Hematopoietic multipotent progenitor cell treated with erythropoietin and hydrocortisone succinate and interleukin-3 and kit ligand, for 15 days (in vitro differentiated cells): ENCODE data around the gene KLK10.
"Not testable (repeated sequence)": the region's sequence is repeated elsewhere in the genome, so short reads cannot be mapped to it uniquely, and the experiment has no call there.

Source experiments
- DNase-seq: peaks from one replicate; pipeline ENCODE4 v3.0.0-alpha.2; 2015; ENCODE audit warnings: low spot score

Gene KLK10

GRCh38 chr19:51001515-51001914, 18.0 kb downstream of the KLK10 start, which contains the start of gene KLK8:
Gene KLK8, minus strand, starts transcription at chr19:51001604. Its CDS starts 437 bp downstream, at chr19:51001167.
- DNase-seq = no peak

GRCh38 chr19:51000981-51001380, 18.5 kb downstream of the KLK10 start:
- DNase-seq = no peak

GRCh38 chr19:51000426-51000825, 19.1 kb downstream of the KLK10 start:
- DNase-seq = no peak

- no peak for DNase-seq
Observed at GRCh38 chr19:50998686-50999085, 20.8 kb downstream of the KLK10 start.

GRCh38 chr19:50998061-50998460, 21.4 kb downstream of the KLK10 start:
- no peak for DNase-seq

- no peak for DNase-seq
Observed at GRCh38 chr19:50994129-50994528, 25.4 kb downstream of the KLK10 start.

- no peak for DNase-seq
Observed at GRCh38 chr19:50992666-50993035, 26.9 kb downstream of the KLK10 start.

GRCh38 chr19:50984416-50984815, 35.1 kb downstream of the KLK10 start:
- not testable (repeated sequence) for DNase-seq

DNA sequence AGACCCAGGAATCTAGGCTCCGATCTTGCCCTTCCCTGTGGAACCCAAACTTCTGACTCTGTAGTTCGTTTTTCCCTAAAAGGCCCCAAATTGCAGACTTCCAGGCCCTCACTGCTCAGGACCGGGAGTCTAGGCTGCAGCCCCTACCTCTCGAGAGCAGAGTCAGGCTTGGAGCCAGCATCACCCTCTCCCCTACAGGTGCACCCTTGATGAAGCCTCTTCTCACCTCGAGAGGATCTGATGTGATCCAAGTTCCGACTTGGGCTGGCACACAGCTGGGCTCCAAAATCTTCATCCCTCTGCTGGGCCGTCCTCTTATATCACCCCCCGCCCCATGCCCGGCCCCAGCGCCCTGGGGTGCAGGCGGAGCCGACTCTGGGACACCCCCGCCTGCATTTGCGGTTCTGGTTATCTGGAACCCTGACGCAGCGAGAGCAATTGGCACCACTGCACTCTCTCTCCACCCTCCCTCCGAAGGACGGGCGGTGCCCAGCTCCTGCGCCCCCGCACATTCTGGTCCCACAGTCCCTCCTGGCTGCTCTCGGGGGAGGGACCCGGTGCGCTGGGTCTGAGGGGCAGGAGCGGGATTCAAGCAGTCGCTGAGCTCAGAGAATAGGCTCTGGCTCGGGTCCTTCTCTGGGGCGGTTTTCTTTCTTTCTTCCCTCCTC, 35.8 kb downstream of the KLK10 start, which contains the start of gene KLK7:
TSS of gene KLK7 (minus strand) at position 293 of the 668 bp plus-strand sequence. CDS start 1,518 bp downstream, outside the sequence.
- DNase-seq = no peak

DNA sequence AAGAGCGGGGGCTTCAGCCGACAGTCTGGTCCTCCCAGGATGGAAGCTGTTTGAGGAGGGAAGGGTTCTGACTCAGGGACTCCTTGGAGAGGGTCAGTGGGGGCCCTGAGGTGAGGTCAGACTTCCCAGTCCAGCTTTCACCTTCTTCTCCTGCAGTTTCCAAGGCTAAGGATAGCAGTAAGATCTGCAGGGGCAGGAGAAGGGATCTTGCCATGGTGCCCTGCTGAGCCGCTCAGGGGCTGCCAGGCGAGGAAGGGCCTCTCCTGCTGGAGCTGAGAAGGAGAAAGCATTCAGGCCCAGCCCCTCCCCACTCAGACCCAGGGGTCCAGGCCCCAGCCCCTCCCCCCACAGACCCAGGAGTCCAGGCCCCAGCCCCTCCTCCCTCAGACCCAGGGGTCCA, 37.3 kb downstream of the KLK10 start:
- no peak for DNase-seq

DNA sequence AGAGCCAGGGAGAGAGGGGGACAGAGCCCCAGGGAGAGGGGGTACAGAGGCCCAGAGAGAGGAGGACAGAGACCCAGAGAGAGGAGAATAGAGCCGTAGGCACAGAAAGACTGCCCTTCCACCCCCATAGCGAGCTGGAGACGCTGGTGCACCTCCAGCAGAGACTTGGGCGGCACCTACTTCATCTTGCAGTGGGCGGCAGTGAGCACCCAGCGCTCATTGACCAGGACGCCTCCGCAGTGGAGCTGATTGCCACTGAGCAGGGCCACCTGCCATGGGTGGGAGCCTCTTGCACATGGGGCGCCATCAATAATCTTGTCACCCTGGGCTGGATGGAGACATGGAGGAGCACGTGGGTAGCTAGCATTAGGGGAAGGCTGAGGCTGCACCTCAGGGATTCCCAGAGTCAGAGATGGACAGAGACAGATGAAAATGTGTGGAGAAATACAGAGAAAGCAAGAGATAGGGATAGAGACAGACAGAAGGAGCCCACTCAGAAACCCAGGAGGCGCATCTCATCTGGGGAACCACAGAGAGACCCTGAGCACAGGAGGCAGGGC, 37.8 kb downstream of the KLK10 start:
- DNase-seq = no peak

DNA sequence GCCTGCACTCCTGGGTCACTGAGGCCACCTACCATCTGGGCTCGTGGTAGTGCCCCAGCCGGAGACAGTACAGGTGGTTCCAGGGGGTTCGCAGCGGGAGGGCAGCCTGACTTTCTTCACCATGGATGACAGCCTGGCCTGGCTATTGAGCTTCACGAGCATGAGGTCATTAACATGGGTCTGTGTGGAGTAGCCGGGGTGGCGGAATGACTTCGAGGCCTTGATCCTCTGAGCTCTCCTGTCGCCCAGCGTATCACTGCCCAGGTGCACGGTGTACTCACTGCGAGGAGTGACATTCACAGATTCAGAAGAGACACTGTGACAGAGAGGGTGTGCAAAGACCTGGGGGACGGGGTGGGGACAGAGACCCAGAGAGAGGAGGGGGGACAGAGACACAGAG, 39.3 kb downstream of the KLK10 start:
- no peak for DNase-seq

DNA sequence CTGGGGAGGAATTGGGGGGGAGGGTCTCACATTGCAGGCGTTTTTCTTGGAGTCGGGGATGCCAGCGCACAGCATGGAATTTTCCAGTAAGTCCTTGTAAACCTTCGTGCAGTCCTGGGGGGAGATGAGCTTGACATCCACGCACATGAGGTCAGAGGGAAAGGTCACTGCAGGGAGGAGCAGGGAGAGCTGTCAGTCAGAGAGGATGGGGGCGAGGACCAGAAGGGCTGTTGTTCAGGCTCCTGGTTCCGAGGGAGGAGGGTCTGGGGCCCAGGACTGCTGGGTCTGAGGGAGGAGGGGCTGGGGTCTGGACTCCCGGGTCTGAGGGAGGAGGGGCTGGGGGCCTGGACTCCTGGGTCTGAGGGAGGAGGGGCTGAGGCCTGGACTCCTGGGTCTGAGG, 39.8 kb downstream of the KLK10 start:
- DNase-seq = no peak

GRCh38 chr19:50978772-50979390, 40.6 kb downstream of the KLK10 start:
- no peak for DNase-seq

DNA sequence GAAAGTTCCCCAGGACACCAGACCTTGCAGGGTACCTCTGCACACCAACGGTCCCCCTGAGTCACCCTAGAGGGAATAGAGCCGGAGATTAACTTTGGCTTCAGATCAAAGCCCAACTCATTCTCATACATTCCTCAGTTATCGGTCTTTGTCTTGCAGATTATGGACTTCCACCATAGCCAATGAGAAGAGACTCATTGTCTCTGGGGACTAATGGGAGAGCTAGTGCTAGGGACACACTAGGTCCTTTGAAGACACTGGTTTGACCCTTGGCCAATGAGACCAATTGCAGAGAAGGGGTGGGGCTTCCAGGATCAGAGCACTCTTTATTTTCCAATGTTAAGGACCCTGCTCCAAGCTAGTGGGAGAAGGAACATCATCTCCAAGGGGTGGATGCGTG, 41.9 kb downstream of the KLK10 start:
- DNase-seq = no peak

DNA sequence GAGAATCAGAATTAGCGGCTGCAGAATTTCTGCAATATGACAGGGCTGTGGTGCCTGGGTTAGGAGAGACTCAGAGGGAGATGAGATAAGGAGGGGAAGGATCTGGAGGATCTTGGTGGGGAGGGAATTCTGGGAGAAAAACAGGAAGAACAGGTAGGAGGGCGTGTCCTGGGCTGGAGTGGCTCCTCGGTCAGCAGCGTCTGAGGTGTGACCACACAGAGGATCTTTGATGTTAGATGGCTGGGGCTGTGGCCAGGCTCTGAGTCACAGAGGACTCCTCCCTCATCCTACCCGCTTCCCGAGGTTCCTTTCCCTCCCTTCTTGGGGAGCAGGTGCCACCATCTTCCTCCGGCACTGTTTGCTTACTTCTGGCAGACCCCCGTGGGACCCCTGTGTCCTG, 43.7 kb downstream of the KLK10 start:
- DNase-seq = no peak

DNA sequence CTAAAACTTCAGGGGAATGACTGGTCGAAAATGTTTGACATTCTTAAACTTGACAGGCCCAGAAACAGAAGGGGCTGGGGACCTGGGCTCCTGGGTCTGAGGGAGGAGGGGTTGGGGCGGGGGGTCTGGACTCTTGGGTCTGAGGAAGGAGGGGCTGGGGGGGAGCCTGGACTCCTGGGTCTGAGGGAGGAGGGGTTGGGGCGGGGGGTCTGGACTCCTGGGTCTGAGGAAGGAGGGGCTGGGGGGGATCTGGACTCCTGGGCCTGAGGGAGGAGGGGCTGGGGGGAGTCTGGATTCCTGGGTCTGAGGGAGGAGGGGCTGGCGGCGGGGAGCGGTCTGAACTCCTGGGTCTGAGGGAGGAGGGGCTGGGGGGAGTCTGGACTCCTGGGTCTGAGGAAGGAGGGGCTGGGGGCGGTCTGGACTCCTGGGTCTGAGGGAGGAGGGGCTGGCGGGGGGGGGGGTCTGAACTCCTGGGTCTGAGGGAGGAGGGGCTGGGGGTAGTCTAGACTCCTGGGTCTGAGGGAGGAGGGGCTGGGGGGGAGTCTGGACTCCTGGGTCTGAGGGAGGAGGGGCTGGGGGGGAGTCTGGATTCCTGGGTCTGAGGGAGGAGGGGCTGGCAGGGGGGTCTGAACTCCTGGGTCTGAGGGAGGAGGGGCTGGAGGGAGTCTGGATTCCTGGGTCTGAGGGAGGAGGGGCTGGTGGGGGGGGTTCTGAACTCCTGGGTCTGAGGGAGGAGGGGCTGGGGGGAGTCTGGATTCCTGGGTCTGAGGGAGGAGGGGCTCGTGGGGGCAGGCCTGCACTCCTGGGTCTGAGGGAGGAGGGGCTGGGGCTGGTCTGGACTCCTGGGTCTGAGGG, 44.6 kb downstream of the KLK10 start:
- DNase-seq = no peak

DNA sequence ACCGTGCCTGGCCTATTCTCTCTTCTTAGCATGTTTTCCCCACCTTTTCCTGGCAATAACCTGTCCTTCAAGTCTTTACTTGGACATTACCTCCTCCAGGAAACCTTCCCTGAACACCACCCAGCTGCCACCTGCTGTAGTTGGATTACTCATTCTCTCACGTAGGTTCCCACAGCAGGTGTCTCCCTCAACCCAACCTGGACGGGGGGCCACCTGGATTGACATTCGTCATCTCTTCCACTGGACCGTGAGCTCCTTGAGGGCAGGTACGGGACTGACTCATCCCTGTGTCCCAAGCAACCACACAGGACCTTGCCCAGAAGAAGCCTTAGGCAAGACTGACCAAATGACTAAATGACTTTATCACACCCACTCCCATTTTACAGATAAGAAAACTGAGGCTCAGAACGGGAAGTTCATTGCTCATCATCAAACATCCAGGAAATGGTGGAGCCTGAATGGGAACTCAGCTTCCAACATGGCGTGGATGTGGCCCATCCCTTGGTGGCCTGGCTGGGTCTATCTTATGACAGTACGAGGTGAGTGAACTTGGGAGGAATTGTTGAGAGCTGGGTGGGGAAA, 46.6 kb downstream of the KLK10 start:
- DNase-seq = no peak

- DNase-seq = not testable (repeated sequence)
Observed at GRCh38 chr19:50969810-50970209, 49.7 kb downstream of the KLK10 start.

GRCh38 chr19:50969413-50969760, 50.1 kb downstream of the KLK10 start, which contains the start of gene KLK6:
Gene KLK6, minus strand, starts transcription at chr19:50969591. Its CDS starts 1,487 bp downstream, at chr19:50968104.
- no peak for DNase-seq

- no peak for DNase-seq
Observed at GRCh38 chr19:50968716-50969412, 50.6 kb downstream of the KLK10 start.
